HG02571 (cell line): ENCODE measurements around the gene PLCL2.

Source experiments
- ATAC-seq: cut with Tn5 transposase; IDR thresholded peaks from one replicate; pipeline ENCODE4 v1.9.1; 2021; ENCODE audit warnings: mild to moderate bottlenecking, moderate library complexity; ENCODE audit not compliant: unreplicated experiment

PLCL2 gene

DNA sequence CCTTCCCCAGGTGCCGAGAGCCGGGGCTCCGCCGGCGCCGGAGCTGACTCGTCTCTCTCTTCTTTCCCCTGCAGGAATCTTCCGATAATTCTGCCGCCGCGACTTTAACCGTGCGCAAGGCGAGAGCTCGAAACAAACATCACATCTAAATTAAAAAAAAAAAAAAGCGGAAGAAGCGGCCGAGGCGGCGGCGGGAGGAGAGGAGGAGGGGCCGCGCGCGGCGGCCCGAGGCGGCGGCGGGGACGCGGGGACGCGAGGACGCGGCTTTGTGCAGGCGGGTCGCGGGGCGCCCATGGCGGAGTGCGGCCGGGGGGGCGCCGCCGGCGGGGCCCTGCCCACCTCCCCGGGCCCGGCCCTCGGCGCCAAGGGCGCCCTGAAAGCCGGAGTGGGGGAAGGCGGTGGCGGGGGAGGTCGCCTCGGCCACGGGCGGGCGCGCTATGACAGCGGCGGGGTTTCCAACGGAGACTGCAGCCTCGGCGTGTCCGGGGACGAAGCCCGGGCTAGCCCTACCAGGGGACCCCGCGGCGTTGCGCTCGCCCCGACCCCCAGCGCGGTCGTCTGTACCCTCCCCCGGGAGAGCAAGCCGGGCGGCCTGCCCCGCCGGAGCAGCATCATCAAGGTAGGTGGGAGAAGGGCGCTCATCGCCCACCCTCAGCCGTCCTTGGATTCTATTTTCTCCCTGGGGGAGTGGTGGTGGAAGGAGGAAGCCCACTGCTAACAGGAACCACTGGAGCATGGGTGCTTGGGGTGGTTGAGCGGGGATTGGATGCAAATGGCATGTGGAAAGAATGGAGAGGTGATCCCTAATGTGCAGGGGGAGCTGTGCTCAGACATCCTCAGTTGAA, at the start of gene PLCL2:
TSS of gene PLCL2 (plus strand) at position 208 of the 845 bp plus-strand sequence. CDS start at position 293, 85 bp downstream.
- peak; percentile 36 for ATAC-seq

DNA sequence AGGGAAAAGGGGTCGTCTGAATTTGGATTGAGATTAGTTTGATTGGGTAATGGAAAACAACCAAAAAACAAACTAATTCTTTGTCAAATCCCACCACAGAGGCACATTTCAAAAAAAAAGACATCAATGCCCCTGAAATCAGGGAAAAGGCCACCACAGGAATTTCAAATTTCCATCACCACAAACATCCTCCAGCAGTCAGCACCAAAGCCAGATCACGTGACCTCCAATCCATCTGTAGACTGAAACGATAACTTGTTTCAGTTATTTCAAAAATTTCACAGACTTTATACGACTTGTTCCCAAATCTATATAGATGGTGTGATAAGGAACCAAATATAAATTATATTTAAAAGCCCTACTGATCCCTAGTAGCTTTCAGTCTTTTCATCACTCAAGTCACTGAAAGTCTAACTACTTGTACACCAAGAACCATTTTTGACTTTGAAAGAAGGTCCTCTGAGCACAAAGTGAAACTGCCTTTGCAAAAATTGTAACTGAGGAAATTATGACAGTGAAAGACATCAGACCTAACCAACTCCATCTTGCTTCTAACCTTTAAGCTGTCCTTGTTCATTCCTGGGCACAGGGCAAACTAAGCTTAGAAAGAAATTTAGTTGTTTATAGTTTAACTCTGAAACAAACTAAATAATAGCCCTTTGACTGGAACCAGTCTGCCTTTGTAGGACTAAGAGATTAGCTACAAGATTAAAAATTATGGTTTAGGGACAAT, 48.1 kb upstream of the PLCL2 start:
- ATAC-seq, result no peak

DNA sequence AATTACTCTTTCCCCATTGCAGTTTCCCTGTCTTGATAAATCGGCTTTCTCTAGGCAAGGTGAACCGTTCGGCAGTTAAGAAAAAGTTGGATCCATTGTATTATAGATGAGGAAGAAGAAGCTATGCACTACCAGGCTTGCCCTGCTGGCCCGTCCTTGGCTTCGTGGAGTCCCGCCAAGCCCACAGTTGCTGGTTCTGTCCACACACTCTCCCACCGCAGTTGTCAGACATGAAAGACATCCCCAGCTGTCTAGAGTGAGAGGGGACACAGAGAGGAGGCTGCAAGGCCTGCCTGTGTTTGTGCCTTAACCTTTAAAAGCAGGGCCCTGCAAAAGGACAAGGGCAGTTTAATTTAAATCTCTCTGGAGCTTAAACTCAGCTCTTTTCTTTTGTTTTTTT, 47.2 kb upstream of the PLCL2 start:
- ATAC-seq, result no peak

DNA sequence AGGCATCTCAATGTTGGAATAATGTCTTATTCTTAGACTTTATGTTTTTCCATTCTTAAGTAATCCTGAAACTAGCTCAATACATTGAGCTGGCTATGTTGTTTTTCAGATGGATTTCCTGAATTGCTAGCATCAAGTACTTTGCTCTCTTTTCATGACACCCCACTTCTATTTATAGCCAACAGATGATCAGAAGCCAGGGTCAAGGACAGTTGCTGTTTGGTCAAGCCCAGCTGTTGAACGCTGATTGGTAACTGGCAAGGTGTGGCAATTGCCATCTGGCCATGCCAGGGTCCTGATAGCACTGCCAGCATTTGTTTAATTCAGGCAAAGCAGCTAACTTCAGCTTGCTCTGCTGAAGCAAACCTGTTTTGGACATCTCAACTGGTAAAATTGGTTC, 46.2 kb upstream of the PLCL2 start:
- ATAC-seq, result no peak

DNA sequence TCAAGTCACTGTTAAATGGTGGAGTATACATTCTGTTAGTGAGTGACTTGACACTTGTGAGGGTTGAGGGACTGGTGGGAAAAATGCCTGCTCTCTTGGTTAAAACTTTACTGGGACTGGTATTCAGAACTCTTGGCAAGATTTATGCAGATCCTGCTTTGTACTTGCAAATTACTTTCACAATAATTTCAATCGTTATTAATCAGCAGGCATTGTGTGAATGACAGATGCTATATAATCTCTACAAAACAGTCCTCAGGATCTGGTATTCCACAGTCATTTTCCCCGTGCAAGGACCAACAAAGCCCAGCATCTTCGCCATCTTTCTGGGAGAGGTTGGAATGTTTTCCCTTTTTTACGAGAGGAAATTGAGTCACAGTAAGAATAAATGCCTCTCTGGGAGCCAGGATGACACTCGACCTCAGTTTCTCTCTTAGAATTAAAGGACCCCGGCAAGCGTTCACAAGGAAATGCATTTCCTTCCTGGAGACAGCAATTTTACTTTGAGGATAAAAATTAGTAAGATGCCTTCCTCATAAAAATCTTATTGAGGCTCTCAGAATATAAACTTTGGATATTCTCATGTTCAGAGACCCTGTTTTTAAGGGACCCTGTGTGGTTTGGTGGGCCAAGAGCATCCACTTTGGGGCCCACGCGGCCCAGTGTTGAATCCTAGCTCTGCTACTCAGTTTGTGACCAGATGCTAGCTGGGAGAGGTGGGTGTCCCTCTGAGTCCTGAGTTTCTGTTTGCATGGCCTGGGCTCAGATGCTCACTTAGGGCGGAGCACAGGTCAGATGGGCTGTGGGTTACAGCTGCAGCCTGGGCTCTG, 45.3 kb upstream of the PLCL2 start:
- ATAC-seq, result no peak

DNA sequence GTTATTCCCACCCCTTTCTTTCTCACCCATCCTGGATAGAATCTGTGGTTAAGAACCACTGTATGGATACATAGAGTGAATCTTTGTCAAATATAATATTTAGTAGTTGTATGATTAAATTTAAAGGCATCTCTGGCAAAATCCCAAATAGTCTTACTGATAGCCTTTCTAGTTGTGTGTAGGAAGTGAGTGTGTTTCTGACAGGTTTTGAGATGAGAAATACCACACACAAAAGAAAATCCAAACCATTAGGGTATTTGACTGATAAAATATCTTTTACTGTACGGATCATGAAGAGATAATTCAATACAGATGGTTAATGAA, 44.7 kb upstream of the PLCL2 start:
- no peak for ATAC-seq

DNA sequence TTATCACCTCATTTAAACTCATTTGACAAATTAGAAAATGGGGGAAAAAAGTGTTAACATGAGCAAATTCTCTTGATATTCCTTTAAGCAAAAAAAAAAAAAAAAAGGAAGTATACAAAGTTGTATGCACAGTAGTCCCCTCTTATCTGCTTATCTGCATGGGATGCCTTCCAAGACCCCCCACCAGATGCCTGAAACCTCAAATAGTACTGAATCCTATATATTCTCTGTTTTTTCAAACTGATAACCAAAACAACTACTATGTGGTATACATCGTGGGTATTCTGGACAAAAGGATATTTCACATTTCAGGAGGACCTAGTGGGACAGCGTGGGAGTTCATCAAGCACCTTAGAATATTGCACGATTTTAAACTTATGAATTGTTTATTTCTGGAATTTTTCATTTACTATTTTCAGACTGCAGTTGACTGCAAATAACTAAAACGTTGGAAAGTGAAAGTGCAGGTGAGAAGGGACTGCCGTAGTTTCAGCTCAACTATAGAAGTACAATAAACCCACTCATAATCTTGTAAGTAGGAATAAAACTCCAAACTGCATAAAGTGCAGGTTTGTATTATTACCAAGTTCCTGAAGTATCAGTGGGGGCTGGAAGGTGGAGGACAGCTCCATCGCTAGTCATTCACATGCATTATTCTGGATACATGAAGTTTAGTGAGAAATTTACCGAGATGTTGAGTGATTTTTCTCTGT, 43.6 kb upstream of the PLCL2 start:
- no peak for ATAC-seq

DNA sequence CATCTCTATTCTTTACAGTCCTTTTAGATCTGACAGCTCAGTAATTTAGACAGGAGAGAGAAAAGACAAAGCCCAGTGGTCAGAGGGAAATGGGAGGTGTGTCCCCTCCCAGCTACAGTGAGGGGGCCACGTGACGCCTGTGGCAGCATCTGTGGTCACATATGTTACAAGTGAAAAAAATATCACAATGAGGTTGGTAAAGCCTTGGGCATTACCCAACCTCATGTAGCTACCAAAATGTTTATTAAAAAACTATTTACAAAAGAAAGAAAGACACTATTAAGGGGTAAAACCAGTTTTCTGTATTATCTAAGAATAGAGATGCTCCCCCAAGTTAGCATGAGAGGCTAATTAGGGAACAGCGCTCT, 42.9 kb upstream of the PLCL2 start:
- ATAC-seq, result peak; percentile 61

DNA sequence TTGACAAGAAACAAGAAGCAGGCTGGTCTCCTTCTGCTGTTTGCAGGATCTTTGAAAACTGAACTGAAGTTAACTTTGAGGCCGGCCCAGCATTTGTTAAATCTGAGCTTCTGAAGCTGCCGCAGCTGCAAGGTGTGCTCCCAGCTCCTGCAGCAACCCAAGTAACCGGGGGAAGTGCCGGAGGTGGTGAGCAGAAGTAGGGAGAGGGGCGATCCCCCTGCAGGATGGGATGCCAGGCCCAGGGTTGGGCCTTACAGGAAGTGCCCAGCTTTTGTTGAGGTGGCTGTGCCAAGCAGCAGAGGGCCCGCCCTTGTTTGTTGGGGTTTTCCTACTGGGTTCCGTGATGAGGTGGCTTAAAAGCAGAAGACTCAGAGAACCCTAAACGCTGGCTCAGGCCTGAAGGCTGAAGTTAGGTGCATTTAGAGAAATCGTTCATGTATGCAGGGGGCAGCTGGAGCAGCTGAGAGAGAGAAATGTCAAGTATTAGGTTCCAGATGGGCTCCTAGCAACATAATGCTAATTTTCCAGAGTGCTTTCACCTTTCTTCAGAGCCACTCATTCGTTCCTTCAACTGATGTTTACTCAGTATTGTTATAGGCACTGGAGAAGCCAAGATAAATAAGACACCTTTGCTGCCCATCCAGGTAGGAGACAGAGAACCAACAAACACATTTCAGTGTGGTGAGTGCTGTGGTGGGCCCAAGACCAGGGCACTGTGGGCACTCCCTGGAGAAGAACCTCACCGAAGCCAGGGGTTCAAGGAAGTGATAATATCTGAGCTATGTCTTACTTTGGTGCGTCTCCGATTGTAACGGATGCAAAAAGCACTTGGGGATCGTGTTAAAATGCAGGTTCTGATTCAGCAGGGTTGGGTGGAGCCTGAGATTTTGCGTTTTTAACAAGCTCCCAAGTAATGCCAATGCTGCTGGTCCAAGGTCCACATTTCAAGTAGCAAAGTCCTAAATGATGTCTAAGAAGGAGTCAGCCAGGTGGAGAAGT, 42.2 kb upstream of the PLCL2 start:
- ATAC-seq, result peak; percentile 73

DNA sequence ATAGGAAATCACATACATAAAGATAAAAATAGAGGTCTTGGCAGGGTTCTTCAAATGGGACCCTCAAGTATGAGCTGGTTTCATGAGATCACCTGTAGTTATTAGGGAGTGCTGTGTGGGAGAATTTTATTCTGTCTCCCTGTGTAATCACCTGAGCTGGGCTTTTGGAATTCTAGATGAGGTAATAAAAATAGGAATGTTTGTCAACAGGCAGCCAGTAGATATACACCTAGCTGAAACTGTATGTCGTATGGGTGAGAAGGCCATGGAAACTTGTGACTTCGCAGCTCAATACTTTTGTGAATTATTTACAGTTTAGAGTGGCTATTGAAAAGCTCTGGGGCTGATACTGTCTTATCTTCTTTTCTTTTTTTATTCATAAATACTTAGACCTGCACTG, 40.5 kb upstream of the PLCL2 start:
- ATAC-seq, result no peak

DNA sequence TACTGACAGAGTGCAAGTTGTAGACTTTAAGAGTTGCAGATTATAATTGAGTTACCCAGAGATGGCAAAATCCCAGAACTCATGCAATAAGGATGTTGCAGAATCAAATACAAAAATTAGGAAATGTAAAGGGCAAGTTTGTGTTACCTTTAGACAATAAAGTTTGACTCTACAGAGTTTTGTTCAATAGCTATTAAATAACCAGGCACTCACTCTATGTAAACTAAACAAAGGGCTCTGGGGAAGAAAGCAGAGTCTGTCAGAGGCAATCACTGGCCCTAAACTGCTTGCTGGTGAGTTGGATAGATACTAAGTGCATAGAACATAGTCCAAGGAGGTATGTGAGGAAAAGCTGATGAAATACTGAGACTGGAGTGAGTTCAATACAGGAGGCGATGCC, 40.0 kb upstream of the PLCL2 start:
- ATAC-seq, result no peak

DNA sequence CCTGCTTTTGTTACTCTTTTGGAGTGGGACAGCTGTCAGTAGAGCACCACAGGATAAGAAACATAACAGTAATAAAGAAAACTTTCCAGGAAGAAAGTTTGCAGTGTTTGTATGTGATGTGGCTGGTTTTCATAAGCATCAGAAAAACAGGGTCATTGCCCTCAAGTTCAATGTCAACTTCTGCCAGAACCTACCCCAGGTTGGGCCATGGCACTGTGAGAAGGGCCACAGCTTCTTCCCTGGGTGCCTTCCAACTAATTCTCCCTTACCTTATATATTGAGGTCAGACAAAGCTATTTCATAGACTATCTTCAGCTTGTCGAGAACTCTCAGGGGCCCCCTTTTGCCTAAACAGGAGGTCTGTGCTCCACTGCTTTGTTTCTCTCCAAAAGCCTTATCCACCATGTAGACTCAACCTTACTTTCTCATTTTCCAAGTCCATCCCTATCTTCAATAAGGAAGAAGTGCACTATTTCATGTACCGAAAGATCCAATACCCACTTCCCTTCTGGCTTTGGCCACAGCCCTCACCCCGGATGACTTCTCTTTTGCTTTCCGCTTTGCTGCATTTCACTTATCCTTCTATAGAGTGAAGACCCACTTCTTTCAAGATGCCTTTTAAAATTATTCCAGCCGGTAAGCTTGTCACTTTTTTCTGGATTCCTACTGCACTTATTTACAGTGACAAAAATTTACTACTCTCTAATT, 38.2 kb upstream of the PLCL2 start:
- no peak for ATAC-seq

DNA sequence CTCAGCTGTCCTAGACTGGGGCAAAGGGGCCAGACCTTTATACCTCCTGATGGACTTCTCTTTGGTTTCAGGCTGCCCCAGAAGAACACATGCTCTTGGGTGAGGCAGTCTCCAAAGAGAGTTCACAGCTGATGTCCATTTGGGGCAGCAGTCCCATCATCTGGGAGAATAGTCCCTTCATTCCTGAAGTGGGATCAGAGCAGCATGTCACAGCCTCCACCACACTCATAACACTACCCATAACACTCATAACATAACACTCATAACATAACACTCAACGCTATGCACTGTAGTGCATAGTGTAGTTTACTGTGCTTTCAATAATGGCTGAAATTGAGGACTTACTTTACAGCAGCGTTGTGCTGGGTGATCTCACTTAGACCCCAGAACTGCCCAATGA, 36.7 kb upstream of the PLCL2 start:
- no peak for ATAC-seq

DNA sequence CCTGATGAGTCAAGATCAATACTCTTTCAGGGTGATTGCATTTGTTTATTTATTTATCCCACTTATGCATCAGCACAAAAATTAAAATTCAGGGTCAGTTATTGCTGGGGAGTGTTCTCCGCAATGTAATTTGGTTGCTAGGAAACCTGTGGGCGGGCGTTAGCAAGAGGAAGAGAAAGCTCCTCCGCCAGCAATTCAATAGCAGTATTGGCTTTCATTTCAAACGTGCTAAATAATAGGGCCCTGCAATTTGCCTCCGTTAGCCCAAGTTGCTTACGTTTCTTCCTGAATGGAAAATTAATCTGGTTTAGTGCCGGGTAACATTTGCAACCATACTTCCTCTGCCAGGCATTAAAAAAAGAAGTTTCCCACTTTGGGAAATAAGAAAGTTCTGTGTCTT, 35.5 kb upstream of the PLCL2 start:
- peak; percentile 90 for ATAC-seq

DNA sequence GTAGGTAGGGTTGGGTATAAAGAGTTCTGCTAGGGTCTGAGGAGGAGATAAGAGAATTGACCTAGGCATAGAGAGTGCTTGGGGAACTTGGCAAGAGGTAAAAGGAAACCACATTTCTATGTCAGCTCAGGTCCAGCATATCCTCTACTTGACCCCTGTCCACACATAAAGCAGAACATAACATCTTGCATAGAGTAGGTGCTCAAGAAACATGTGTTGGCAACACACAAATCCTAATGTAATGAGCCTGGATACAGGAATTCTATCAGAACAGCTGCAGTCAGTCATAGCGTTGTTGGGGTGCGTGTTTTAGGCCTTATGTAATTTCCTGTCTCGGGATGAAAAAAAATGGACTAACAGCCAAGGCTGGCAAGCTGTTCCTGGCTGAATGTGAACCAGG, 35.0 kb upstream of the PLCL2 start:
- no peak for ATAC-seq

DNA sequence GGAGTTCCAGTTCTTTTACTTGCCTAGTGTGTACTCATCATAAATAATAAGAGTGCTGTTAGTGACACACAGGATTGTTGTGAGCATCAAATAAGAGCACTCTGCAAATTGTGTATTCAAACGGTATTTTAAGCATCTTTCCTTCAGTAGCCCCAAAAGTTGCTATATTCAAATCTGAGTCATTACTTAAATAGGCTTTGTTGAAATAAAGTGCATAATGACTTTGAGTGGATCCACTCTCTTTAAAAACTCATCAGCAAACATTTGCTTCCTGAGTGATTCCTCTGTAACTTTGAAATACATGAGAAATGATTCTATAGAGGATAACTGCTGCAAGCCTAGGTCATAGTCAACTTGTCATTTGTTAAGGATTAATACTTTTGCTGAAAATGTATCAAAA, 29.3 kb upstream of the PLCL2 start:
- ATAC-seq, result no peak

DNA sequence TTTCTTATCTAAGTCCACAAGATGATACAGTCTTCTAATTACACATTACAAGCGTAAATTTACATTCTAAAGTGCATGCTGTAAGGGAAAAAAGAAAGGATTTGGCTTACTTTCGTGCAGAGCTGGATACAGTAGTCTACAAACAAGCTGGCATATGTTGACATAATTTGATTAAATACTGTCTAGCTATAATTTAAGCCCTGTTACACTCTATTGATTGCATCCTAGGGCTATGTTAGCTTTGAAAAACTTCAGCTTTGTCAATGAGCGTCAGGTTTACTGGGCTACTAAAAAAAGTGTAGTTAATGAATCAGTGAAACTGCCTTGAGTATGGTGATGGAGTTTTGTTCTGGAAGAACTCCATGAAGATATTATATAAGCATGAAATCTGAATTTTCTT, 24.5 kb upstream of the PLCL2 start:
- no peak for ATAC-seq

DNA sequence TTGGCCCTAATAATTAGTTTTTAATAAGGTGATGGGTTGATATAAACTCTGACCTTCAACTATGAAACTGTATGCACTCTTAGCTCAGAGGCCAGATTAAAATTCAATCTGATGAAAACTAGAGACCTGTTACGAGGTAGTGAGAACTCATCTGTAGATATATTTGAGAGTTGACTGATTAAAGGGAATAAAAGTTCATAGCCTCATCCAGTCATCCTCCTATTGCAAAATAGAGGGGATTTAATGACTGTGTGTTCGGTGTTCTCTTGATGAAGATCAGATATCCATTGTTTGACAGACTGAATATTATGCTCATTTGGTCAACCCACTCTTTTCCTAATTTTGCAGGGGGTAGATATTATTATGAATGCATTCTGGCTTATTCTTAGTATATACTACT, 23.3 kb upstream of the PLCL2 start:
- ATAC-seq, result no peak

DNA sequence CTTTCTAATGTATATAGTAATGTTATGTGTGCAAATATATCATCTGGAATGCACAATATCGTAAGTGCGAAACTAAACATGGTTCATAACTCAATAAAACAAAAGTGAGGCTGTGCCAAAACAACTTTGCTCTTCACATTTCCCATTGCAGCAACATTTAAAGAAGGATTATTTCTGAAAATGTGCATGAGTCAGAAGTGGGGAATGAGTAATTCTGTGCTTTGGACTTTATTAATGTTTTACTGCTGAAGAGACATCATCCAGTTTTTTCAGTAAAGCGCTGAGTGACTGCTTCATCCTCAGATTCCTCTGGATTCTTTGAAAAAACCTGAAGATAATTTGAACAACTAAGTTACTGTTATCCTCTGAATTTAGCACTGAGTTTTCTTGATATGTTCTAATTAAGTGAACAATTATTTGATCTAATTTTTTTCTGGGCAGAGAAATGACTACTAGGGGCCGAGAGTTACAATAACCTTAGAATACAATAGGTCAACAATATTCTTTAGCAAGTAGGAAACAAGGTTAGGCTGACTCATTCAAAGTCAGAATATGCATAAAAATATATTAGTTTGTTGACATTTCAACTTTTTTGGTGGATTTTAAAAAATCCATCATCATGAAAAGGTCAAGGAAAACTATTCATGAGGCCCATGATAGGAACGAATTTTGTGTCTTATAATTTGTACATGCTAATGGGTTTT, 20.0 kb upstream of the PLCL2 start:
- no peak for ATAC-seq
